Psoas muscle (tissue), 8 donors: ENCODE measurements around the gene SPTBN5. TPM values are rescaled to one million over a fixed set of nuclear protein-coding genes. Genes with fewer than 3 reads are reported as not detected.

ENCODE experiments used
- ATAC-seq, 4 donors: fragments of 200-7000 bp; cut with Tn5 transposase; one replicate each; pipeline ENCODE4 v1.9.1; 2020; ENCODE audit warnings: moderate library complexity in 3 of 4, mild to moderate bottlenecking in 2 of 4
- DNase-seq, 2 donors: peaks; one replicate each; pipeline ENCODE4 v3.0.0-alpha.2; 2020
- H3K27ac ChIP-seq: fragments of 200-600 bp; one replicate; pipeline ENCODE4 v1.8.0; 2022
- H3K27me3 ChIP-seq, 3 donors: fragments of 200-600 bp in 1 of 3; one replicate each; pipeline versions ENCODE4 v1.6.1 to v1.8.0; 2013 to 2022; ENCODE audit warnings: low read length in 2 of 3, mild to moderate bottlenecking in 2 of 3, moderate library complexity in 1 of 3; ENCODE audit not compliant: insufficient read depth in 3 of 3
- H3K36me3 ChIP-seq, 2 donors: fragments of 200-600 bp in 1 of 2; one replicate each; pipeline versions ENCODE4 v1.6.1 to v1.8.0; 2013 to 2022; ENCODE audit warnings: low read depth in 1 of 2, mild to moderate bottlenecking in 1 of 2, moderate library complexity in 1 of 2; ENCODE audit not compliant: insufficient read depth in 1 of 2
- H3K4me1 ChIP-seq: fragments of 200-600 bp; one replicate; pipeline ENCODE4 v1.8.0; 2022
- H3K4me3 ChIP-seq: fragments of 200-600 bp; one replicate; pipeline ENCODE4 v1.8.0; 2022; ENCODE audit warnings: mild to moderate bottlenecking
- H3K9me3 ChIP-seq: fragments of 200-600 bp; one replicate; pipeline ENCODE4 v1.8.0; 2022
- WGBS, 3 donors: extraction: QIAGEN DNeasy Blood & Tissue Kit; methylation state at CpG; one replicate each; pipeline versions ENCODE4 v1.1.6 to v1.1.7; 2013; 5-methylcytosine and 5-hydroxymethylcytosine counted together
- intact Hi-C, 2 donors: fragments of 100-400 bp; cut with DNase I; formaldehyde crosslinking; loops; one replicate each; pipeline versions ENCODE4 v1.11.0 to v1.14.2; 2022
- polyA plus RNA-seq, 3 donors: library from polyadenylated mRNA; stranded (reverse); fragments of 200-250 nt; gene quantifications; one replicate each; pipeline ENCODE4 v1.2.3, GENCODE V29; 2013
- total RNA-seq, 4 donors: library from RNA; stranded (reverse); fragmentation: NEBNext Ultra II Directional in 2 of 4; extraction: Animal tissue kit (Norgen Biotek cat#: 25700) in 2 of 4; gene quantifications; one replicate each; pipeline versions ENCODE4 v1.2.1 to v1.2.4, GENCODE V29; 2021 to 2023
- TF ChIP-seq, protein P1 (sequence below): fragments of 200-600 bp; IDR thresholded peaks from one replicate; pipeline ENCODE4 v1.8.0; 2022; ENCODE audit warnings: antibody characterized with exemption
- donor health status: healthy with polysubstance abuse.
- donor health status: DM: no; HTN: no; CAD: no; lungs with moderate emphysema.
- donor health status: Bipolar disorder and iron deficiency.
- donor health status: healthy.
- donor health status: DM: yes; HTN: yes; CAD: no.
- donor health status: DM: no; HTN: no; CAD: no.
- donor health status: DM: no; HTN: no; CAD: no.
- donor health status: DM: yes; HTN: yes; CAD: no.

The SPTBN5 gene
- total and polyA plus RNA-seq, 7 donors: 0.10 to 0.47 (median 0.22) TPM

DNA sequence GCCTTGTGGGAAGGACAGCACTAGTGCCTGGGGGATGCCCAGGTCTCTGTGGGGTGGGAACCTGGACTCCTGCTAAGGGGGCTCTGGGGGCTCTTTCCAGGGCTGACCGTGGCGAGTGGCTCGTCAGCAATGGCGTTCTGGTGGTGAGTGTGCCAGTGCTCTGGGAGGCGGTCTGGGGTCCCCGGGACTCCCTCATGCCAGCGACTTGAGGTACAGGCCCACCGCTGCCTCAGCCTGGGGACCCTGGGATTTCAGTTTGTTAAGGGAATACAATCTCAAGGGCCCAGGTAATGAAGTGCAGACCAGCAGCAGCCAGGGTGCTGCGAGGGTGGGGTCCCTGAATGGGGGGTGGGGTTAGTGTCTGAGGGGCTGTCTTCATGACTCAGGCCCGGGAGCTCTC lies 52.7 kb downstream of the SPTBN5 start:
- ATAC-seq (no peak), DNase-seq (no peak)
- 95 to 99% (median 96%) methylated on average over 10 of the region's 10 CpGs for WGBS, 3 donors
- no peaks in the 10 kb centered on the region for H3K9me3 ChIP-seq
- peaks cover 18% of the 10 kb centered on the region for H3K4me1 ChIP-seq
- peaks cover 0 to 50% of the 10 kb centered on the region in 2 donors for H3K36me3 ChIP-seq
- TF ChIP-seq, protein P1, sequence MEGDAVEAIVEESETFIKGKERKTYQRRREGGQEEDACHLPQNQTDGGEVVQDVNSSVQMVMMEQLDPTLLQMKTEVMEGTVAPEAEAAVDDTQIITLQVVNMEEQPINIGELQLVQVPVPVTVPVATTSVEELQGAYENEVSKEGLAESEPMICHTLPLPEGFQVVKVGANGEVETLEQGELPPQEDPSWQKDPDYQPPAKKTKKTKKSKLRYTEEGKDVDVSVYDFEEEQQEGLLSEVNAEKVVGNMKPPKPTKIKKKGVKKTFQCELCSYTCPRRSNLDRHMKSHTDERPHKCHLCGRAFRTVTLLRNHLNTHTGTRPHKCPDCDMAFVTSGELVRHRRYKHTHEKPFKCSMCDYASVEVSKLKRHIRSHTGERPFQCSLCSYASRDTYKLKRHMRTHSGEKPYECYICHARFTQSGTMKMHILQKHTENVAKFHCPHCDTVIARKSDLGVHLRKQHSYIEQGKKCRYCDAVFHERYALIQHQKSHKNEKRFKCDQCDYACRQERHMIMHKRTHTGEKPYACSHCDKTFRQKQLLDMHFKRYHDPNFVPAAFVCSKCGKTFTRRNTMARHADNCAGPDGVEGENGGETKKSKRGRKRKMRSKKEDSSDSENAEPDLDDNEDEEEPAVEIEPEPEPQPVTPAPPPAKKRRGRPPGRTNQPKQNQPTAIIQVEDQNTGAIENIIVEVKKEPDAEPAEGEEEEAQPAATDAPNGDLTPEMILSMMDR: no peak
- intact Hi-C loops: loop anchor here in 1 of 2 donors (5.0 kb wide), 1 partner anchor 46 kb away; no protein-coding TSS in a partner anchor
- H3K27ac ChIP-seq: no peak overlapping the region
- no peaks in the 10 kb centered on the region for H3K27me3 ChIP-seq
- H3K4me3 ChIP-seq: no peak overlapping the region

DNA sequence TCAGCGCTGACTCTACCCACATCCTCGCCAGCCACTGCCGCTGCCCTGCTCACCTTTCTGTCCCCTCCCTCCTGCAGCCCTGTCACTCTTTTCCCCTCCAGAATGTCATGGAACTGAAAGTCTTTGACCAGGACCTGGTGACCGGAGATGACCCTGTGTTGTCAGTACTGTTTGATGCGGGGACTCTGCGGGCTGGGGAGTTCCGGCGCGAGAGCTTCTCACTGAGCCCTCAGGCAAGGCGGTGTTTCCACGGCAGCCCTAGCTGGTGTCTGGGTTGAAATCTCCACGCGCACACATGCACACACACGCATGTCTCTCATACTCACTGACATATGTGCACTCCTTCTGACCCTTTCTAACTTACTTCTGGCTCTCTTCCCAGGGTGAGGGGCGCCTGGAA lies 53.2 kb downstream of the SPTBN5 start:
- H3K36me3 ChIP-seq: peaks cover 0 to 50% of the 10 kb centered on the region in 2 donors
- intact Hi-C loops: loop anchor here in 1 of 2 donors (5.0 kb wide), 1 partner anchor 47 kb away; no protein-coding TSS in a partner anchor
- H3K4me3 ChIP-seq: no peak overlapping the region
- no peaks in the 10 kb centered on the region for H3K9me3 ChIP-seq
- no peak overlapping the region for H3K27ac ChIP-seq
- TF ChIP-seq, protein P1: no peak
- H3K4me1 ChIP-seq: peaks cover 18% of the 10 kb centered on the region
- 93 to 96% (median 96%) methylated on average over 15 of the region's 15 CpGs for WGBS, 3 donors
- DNase-seq (no peak), ATAC-seq (no peak)
- H3K27me3 ChIP-seq: no peaks in the 10 kb centered on the region

DNA sequence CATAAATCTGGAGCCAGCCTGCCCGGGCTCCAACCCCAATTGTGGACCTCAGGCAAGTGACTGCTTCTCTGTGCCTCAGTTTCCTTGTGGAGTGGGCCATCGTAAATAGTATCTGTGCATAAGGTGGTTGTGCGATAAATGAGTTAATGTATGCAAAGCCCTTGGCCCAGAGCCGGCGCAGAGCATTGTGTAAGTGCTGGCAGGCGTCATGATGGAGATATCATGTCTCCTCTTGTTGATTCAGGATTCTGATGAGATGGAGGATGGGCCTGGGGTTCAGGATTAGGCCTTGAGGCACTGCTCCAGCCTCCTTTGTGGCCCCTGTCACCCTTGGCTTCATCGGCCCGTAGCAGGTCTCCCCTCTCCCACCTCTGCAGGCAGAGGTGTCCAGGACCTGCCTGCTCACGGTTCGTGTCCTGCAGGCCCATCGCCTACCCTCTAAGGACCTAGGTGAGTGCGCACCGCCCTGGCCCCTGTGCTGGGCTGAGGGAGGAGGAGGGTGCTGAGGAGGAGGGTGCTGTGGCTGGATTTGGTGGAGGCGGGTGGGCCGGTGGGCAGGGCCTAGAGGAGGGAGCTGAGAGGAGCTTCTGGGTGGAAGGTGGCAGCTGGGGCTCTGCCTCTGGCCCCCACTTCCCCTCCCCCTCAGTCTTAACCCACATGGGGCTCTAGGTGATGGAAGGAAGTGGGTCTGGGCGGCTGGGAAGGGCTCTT lies 53.9 kb downstream of the SPTBN5 start:
- ATAC-seq (no peak), DNase-seq (no peak)
- H3K4me3 ChIP-seq: no peak overlapping the region
- TF ChIP-seq, protein P1: no peak
- no peaks in the 10 kb centered on the region for H3K9me3 ChIP-seq
- no peak overlapping the region for H3K27ac ChIP-seq
- 93 to 96% (median 95%) methylated on average over 15 to 16 of the region's 16 CpGs for WGBS, 3 donors
- H3K27me3 ChIP-seq: no peaks in the 10 kb centered on the region
- peaks cover 18% of the 10 kb centered on the region for H3K4me1 ChIP-seq
- peaks cover 0 to 48% of the 10 kb centered on the region in 2 donors for H3K36me3 ChIP-seq
- intact Hi-C loops: loop anchor here in 1 of 2 donors (5.0 kb wide), 1 partner anchor 47 kb away; no protein-coding TSS in a partner anchor

DNA sequence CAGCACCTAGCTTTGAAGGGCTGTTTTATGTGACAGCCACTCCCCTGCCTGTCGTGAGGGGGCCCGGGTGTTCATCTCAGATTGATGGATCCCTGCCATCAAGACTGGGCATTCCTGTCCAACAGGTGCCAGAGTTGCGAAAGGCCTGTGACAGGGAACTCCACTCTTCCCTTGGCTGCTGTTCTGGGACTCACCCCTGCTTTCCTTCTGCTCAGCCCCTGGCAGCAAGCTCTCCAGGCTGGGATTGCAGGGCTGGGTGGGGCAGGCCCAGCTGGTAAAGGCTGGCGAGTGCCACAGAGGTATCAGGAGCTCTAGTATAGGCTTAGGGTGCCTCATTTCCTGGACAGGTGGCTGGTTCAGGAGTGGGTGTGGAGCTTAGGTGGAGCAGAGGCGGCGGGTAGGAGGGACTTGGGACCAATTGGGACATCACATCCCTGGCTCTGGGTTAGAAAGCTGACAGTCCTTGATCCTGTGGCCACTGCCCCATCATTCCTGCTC lies 55.4 kb downstream of the SPTBN5 start, which contains the start of gene PLA2G4B:
Gene PLA2G4B, plus strand, starts transcription at position 448 of the 498 bp plus-strand sequence. CDS start 67 bp downstream, outside the sequence.
- ATAC-seq (peak; percentile 90 to 95 (median 94)), DNase-seq (peak; percentile 59 to 83)
- 36 to 47% (median 44%) methylated on average over 4 to 6 of the region's 6 CpGs for WGBS, 3 donors
- no peak within 1 kb of the TSS for H3K4me3 ChIP-seq
- no peaks in the 10 kb centered on the region for H3K27me3 ChIP-seq
- no peaks in the 10 kb centered on the region for H3K9me3 ChIP-seq
- TF ChIP-seq, protein P1: no peak
- H3K36me3 ChIP-seq: peaks cover 0 to 38% of the 10 kb centered on the region in 2 donors
- peak within 1 kb of the TSS; percentile 78 for H3K27ac ChIP-seq
- intact Hi-C loops: no loop called here
- H3K4me1 ChIP-seq: peaks cover 18% of the 10 kb centered on the region
